Spleen (tissue), 7 donors: ENCODE measurements around the gene CAPZA3.
"Not testable (repeated sequence)": the region's sequence is repeated elsewhere in the genome, so short reads cannot be mapped to it uniquely, and the experiment has no call there.

Experiments used
- CTCF ChIP-seq, 11 experiments: fragments of 200-600 bp in 7 of 11; fragments of 450-650 bp in 4 of 11; sonication (generic) in 4 of 11; IDR thresholded peaks in 8 of 11; conservative IDR thresholded peaks in 3 of 11; 1 replicate in 7 of 11; 2 replicates in 4 of 11; pipeline versions ENCODE4 v1.4.0 to v1.8.0; 2016 to 2021; ENCODE audit warnings: antibody characterized with exemption in 11 of 11, inconsistent platforms in 4 of 11, mild to moderate bottlenecking in 1 of 11
- POLR2A ChIP-seq, 3 donors: fragments of 450-650 bp; IDR thresholded peaks; one replicate each; pipeline ENCODE4 v1.5.1; 2017; ENCODE audit warnings: antibody characterized with exemption in 3 of 3, mild to moderate bottlenecking in 1 of 3
- donor health status: DM: no; HTN: no; CAD: no; lungs with moderate emphysema.
- donor health status: DM: no; HTN: no; CAD: no.
- donor health status: DM: no; HTN: no; CAD: no.

GRCh38 chr12:18785465-18785864 lies 47.5 kb downstream of the CAPZA3 start:
- not testable (repeated sequence) for TF ChIP-seq POLR2A (IDR thresholded peaks at IDR 0.05); CTCF (IDR thresholded peaks at IDR 0.05 in 8 of 11, conservative IDR thresholded peaks at IDR 0.05 in 3 of 11)
